T1000 (cell line): ENCODE measurements around the gene PSMG3.

Source experiments
- DNase-seq: peaks from one replicate; lab custom pipeline; 2025; ENCODE audit warnings: mixed read lengths; lab: John Stamatoyannopoulos, UW

Gene PSMG3, protein sequence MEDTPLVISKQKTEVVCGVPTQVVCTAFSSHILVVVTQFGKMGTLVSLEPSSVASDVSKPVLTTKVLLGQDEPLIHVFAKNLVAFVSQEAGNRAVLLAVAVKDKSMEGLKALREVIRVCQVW

DNA sequence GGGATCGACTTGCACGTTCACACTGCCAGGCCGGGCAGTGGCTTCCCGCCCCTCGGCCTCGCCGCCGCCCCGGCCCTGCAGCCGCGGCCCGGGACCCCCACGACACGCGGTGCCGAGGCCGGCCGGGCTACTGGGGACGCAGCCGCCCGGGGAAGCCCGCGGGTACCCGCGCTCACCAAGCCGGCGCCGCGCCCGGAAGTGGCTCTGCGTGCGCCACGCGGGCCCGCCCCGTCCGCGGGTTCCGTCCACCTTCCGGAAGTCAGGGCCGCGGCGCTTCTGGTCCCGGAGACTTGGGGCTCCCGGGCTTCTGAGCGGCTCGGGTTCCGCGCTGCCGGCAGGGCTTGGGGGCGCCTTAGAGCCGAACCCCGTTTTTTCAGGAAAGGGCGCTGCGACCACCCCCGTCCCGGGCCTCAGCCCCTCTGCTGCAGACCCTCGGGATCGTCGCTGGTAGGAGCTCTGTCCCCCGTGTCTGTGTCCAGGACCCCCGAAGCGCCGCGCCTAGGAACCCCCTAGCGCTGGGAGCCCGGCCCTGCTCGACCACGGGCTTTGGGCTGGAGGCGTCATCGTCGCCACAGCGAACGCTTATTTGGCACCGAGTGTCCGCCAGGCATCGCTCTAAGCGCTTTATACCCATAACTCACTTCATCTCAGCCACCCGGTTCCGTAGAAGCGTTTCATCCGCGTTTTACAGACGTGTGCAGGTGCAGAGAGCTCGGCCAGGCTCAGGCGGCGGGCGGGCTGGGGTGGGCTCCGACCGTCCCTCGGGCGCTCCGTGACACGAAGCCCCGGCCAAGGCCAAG is at the start of gene PSMG3:
Gene PSMG3 (minus strand): TSS at position 200 of the 800 bp plus-strand sequence. CDS start 693 bp downstream, outside the sequence.
- DNase-seq = peak; percentile 70

DNA sequence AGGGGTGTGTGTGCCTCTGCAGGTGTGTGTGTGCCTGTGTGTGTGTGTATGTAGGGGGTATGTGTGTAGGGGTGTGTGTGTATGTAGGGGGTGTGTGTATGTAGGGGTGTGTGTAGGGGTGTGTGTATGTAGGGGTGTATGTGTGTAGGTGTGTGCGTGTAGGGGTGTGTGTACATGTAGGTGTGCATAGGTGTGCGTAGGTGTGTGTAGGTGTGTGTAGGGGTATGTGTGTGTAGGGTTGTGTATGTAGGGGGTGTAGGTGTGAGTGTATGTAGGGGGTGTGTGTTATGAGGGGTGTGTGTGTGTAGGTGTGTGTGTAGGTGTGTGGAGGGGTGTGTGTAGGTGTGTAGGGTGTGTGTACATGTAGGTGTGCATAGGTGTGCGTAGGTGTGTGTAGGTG is 48.6 kb upstream of the PSMG3 start:
- DNase-seq = no peak

DNA sequence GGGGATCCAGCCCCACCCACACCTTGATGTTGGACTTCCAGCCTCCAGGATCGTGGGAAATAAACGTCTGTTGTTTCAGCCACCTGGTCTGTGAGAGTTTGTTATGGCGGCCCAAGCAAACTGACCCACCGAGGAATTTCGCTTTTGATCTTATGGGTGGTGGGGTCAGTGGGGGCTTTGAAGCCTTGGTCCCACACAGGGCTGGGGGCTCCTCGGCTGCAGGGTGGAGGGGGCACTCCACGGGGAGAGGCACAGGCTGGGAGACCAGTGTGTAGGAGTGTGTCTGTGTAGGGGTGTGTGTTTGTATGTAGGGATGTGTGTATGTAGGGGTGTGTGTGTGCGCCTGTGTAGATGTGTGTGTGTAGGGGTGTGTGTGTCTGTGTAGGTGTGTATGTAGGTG is 48.1 kb upstream of the PSMG3 start:
- no peak for DNase-seq

DNA sequence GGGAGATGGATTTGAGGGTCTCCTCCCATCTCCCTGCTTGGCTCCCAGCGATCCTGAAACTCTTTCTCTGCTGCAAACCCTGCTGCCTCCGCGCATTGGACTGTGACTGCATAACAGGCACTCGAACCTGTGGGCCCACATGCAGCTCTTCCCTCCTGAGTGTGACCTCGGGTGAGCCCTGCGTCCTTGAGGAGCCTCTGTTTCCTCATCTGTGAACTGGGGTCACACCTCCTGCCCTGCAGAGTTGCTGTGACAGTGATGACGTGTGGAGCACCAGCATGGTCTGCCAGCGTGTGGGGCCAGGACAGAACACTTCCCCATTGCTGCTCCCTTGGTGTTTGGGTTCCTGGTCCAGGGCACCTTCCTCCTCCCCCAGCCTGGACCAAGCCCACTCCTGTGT is 46.9 kb upstream of the PSMG3 start:
- no peak for DNase-seq

DNA sequence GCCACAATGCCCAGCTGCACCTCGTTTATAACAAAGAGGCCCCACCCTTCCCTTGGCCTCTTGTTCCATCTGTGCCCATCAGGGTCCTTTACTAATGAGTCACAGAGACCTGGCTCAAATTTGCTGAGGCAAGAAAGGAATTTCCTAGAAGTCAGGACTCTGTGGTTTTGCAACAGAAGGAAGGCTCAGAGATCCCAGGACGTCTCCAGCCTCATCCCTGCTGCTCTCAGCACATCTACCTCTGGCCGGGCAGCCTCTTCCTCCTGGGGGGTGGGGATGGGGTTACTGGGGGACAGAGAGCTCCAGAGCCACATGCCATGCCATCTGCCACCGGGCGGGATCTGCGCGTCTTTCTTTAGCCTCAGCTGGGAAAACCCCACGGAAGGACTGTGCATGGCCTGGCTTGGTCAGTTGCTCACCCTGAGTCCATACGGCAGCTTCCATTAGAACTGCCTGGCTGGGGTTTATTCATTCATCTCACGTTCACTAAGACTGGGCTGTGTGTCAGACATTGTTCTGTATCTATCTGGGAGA is 41.9 kb upstream of the PSMG3 start:
- DNase-seq = no peak

DNA sequence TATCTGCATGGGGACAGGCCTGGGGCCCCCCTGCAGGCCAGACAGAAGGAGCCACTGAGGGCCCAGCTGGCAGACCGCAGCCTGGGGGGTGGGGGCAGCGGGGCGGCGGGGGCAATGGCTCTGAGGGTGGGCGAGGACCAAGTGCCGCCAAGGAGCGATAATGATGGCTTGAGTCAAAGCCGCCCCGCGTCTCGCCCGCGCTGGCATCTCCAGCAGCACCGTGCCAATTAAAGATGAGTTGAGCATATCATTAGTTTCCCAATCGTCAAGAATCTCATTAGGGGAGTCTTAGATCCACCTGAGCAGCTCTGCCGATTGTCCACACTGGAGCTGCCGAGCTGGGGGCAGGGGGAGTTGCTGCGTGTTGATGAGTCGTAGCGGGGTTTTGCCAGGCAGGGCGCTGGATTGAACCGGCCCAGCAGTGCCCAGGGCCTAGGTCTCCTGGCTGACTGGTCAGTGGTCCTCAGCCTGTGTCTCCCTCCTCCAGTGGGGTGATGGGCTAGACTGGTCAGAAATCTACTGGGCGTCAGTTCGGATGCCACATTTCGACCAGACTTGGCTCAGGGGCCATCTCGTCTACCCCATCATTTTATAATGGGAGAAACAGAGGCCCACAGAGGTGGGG is 41.0 kb upstream of the PSMG3 start:
- DNase-seq = no peak

DNA sequence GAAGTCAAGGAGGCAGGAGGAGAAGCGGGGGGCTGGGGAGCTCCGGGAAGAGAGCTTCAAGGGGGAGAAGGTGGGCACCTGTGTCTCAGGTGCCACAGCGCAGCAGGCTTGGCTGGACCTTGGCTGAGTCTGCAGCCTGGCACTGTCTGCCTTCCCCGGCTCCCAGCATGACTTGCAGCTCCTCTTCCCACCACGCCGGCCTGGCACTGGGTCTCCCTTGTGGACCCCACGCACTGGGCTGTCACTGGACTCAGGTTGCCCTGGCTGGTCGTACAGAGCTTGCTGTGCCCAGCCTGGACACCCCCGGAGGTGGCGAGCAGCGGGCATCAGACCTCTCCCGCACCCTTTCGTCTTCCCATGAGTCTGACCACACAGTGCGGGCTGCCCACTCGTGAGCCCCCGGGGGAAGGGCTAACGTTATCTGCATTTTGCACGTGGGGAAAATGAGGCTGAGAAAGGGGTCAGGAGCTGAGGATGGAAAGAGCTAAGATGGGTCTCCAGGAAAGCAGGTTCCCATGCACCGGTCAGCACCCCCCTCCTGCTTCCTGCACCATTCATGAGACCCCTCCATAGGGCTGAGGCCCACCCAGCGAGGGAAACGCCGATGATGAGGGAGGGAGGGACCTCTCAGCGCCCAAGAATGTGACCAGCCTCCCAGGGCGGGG is 40.3 kb upstream of the PSMG3 start:
- no peak for DNase-seq

DNA sequence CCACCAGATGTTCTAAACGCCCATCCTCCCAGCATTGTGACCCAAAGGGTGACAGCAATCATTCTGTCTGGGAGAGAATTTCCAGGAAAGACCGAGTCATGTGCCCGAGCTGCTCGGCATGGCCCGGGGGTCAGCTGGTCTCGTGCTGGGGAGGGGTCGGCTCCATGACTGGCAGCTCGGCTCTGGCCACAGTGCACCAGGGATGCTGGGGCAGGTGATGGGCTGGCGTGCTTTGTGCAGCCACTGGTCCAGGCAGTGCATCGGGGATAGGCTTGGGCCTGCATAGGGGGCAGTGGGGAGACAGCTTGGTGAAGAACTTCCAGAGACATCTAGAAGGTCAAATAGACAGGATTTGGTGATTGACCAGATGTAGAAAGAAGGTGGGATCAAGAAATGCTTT is 39.2 kb upstream of the PSMG3 start:
- DNase-seq = no peak

DNA sequence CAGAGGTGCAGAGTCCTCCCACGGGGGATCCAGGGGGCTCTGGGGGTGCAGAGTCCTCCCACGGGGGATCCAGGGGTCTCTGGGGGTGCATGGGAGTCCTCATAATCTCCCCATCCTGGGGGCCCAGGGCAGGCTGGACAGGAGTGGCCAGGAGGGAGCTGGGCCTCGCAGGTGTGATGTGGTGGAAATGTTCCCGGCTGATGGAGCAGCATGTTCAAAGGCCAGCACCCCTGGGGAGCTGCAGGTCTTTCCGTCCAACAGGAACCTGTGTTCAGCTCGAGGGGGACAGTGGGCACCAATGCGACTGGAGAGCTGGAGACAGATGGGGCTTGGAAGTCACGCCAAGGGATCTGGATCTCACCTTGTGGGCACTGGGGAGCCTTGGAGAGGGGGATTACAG is 38.5 kb upstream of the PSMG3 start:
- no peak for DNase-seq

DNA sequence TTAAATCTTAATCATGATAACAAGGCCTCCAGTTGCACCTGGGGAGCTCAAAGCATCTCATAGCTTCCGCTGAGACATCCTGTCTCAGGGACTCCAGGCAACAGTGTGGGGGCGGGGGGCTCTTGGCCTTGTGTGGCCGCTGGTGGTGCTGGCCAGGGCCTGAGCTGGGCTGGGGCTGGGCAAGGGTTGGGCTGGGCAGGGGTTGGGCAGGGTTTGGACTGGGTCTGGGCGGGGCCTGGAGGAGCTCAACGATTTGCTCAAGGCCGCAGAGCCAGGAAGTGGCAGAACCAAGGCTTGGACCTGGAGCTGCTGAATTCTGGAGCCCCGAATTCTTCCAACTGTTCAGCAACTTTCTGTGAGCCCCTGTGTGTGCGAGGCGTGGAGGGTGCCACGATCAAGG is 37.9 kb upstream of the PSMG3 start:
- no peak for DNase-seq

DNA sequence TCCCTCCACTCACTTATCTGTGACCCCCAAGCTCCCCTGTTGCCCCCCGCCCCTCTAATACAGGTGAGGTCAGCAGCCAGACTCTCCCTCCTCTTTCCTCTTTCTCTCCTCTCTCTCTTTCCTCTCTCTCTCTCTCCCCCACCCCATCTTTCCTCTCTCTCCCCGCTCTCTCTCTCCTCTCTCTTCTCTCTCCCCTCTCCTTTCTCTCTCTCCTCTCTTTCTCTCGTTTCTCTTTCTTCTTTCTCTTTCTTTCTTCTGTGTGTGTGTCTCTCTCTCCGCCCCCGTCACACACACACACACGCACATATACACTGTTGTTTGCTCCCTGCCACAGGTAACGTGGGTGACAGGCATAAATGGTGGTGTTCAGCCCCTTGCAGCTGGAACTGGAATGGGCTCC is 37.2 kb upstream of the PSMG3 start:
- DNase-seq = no peak

DNA sequence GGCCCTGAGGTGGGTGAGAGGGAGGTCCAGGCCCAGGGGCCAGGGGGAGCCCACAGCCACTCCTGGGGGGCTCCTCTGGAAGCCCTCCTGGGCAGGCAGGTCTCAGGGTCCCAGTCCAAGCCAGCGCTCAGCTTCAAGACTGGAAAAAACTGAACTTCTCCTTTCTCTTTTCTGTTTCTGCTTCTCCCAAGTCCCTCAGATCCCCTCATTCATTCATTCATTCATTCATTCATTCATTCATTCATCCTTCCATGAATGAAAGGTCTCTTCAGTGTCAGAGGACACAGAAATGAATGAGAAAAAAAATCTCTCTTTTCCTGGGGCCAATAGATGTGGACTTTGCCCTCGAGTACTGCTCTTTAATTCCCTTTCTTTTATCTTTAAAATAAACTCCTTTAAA is 34.6 kb upstream of the PSMG3 start:
- DNase-seq = no peak

DNA sequence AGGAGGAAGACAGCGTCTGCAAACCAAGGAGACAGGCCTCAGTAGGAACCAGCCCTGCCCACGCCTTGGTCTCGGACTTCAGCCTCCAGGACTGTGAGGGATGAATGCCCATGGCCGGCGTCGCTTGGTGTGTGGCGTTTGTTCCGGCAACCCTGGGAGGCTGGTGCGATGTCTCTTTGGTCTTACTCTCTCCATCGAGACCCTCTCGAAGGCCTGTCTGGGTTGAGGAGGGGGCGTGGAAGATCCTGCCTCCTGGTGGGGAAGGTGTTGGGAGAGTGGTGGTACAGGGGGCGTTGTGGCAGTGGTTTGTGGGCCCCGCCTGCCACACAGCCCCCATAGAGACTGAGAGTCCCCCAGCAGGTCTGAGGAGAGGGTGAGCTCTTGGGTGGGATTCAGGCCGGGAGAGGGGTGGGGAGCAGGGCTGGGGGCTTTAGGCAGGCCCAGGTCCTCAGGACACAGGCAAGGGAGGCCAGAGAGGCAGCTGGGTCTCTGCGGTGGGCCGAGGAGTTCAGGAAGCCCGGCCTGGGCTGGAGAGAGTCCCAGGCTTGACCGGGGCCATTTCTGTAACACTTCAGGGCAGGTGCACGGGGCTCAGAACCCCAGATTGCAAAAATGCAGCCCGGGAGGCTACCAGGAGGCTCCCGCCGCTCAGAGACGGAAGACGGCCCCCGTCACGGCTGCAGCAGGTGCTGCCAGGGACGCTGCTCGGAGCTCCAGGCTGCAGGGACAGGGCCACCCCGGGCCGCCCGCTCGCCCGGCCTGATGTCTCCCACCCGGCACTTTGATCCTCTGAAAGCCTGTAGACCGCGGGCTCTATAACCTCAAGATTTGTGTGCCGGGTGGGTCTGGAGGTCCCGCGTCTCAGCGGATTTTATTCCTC is 33.8 kb upstream of the PSMG3 start:
- no peak for DNase-seq

DNA sequence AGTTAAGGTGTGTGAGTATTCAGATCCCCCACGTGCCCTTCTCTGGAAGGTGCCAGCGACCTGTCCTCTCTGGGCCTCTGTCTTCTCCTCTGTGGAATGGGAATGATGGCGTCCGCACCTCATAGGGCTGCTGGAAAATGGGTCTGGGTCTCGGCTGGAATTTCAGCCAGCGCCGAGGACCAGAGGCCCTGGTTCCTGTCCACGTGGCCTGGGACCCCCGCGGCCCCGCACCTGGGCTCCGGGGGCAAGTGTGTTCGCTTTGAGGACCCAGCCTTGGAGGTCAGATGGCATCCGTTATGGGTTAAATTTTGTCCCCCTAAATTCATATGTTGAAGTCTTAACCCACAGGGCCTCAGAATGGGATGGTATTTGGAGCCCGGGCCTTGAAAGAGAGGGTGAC is 32.6 kb upstream of the PSMG3 start:
- DNase-seq = no peak

DNA sequence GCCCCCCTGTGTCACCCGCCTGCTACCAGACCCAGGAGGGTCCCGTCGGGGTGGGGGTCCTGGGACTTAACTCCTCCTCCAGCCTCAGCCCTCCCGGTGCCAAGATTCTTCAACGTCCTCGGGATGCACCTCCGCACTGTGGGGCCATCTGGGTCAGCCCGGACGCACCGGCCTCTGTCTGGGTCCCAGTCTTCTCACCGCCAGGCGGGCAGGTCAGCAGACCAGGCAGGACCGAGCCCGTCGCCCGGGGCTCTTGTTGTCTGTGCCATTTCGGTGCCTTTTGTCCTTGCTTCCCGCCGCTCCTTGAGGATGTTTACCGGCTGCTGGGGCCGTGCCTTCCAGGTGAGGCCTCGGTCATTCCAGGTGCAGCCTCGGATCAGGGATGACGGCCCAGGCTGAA is 32.1 kb upstream of the PSMG3 start:
- DNase-seq = no peak

DNA sequence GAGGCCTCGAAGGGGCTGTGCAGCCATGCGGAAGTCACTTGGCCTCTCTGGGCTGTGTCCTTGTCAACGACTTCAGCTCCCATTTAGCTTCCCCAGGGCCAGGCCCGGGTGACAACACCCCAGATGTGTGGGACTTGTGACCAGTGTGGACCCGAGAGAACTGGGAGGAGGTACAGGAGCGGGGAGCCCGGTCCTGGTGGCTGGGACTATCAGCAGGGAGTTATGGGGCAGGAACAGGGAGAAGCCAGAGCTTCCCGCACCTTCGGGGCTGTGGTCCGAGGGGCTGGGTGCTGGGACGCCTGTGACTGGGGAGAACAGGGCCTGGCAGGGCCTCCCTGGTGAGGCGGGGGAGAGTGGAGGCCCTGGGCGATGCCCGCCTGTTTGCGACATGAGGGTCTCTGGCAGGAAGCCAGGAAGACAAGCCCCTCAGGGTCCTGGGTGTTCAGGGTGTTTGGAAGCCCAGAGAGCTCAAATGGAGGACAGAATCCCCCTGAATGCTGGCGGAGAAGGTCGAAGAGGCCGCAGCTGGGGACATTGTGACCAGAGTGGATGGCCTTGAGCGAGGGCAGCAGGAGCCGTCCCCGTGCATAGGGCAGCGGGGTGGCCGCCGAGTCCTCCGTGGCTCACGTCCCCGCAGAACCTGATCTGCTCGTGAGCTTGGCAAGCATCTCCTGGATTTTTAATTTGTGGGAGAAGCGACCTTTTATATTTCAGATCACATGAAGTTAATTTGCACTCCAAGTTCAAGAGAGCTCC is 30.0 kb upstream of the PSMG3 start:
- no peak for DNase-seq

DNA sequence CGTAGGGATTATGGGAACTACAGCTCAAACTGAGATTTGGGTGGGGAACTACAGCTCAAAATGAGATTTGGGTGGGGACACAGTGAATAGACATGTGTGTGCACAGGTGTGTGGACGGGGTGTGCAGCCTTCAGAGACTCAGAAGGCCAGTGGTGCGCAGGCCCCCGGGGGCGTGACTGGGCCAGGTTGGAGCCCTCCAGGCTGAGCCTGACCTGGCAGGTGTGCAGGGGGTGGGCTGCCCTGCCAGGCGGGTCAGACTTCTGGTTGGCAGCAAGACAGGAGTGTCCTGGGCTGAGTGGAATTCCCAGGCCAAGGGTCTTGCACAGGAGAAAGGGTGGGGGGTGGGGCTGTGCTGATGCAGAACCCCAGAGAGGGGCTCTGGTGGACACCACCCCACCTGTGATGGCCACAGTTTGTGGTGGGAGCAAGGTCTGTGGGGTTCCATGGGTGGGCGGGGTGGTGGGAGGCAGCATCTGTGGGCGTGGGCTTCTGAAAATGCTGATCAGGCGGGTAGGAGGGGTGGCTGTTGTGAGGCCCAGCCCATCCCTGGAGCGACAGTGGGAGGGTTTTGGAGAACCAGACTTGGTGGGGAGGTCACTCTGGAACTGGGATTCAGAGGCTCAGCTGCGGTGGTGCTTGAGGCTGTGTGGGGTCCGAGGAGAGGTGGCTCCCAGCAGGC is 29.3 kb upstream of the PSMG3 start:
- DNase-seq = no peak

DNA sequence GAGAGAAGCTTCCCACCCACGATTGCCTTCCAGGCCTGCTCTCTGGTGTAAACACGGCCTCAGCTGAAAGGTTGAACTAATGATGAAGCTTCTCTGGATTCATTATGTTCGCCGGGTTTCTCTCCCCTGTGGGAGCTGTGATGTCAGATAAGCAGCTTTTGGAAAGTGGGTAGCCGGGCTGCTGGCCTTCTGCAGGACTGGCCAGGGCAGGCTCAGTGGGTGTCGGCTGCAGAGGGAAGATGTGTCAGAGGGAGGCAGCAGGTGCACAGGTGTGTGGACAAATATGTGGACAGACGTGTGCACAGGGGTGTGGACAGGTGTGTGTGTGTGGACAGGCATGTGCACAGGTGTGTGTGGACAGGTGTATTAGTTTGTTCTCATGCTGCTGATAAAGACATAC is 28.5 kb upstream of the PSMG3 start:
- DNase-seq = no peak

DNA sequence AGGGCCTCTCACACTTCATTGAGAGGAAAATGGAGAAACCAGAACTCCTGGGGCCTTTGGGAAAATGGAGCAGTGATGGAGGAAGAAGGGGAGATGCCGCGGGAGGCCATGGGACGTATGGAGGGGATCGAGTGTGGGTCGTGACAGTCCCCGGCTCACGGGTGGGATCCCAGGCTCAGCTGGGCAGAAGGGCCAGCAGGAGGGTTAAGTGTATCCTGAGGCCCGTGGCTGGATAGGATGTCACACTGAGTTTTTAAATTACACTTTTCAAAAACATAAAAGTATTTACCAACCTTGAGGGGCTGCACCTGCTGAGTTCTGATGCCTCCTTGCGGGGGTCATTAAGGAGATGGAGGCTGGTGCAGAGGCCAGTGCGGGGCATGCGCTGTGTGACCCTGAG is 28.0 kb upstream of the PSMG3 start:
- no peak for DNase-seq

DNA sequence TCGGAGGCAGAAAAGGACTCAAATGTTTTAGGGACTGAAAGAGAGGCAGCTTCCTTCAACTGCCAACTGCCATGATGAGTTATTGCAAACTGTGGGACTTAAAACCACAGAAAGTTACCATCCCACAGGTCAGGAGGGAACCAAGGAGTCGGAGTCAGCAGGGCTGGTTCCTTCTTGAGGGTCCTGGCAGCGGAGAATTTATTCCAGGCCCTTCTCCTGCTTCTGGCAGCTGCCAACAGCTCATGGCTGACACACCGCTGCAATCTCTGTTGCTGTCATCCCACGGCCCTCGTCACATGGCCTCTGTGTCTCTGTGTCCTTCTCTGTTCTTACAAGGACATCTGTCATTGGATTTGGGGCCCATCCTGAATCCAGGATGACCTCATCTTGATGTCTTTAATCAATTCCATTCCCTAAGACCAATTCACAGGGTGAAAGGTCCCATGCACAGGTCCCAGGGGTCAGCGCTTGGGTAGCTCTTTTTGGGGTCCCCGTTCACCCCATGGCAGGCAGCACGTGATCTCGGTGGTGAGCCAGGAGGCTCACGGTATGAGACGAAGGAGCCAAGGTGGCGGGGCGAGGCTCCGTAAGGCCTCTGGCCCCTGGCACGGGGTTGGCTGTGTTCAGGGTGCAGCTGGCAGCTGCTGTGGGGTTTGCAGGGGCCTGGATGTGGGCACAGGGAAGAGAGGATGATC is 27.4 kb upstream of the PSMG3 start:
- no peak for DNase-seq
